ENCODE measurements around the gene ZNF816.
"Not testable (repeated sequence)": the region's sequence is repeated elsewhere in the genome, so short reads cannot be mapped to it uniquely, and the experiment has no call there.

ZNF816 gene

DNA sequence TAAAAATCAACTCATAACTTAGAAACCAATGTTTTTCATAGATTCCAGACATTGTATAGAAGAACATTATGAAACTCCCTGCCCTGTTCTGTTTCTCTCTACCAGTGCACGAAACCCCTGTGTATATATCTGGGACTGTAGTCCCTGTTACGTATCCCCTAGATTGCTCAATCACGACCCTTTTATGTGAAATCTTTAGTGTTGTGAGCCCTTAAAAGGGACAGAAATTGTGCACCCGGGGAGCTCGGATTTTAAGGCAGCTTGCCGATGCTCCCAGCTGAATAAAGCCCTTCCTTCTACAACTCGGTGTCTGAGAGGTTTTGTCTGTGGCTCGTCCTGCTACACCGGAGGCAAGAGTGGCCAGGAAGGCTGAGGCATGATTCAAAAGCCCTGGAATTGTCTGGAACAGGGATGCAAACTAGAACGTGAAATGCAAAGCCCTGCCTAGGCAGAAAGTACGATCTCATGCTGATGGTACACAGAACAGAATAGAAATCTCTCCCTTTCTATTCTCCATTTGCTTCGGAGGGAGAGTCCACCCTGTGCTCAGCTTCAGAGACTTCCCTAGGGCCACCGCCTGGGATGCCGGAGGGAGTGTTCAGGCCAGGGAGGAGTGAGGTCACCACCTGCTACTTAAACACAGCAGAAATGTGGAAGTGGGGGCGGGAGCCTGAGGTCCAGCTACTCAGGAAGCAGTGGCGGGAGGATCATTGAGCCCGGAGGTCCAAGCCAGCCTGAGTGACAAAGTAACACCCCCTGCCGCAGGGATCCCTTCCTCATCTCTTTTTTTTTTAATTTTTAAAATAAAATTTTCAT is 38.7 kb downstream of the ZNF816 start:
- H3K4me3 ChIP-seq (ENCODE audit: insufficient read length, low read depth), result no peak overlapping the region
- TF ChIP-seq ZNF274 (IDR thresholded peaks at IDR 0.05; ENCODE audit: low read depth, low read length), result no peak
- TF ChIP-seq YY1 (IDR thresholded peaks at IDR 0.05; ENCODE audit: insufficient read depth, insufficient read length), result no peak
- no peak for TF ChIP-seq SUZ12 (IDR thresholded peaks at IDR 0.05; ENCODE audit: extremely low read depth, insufficient read depth, insufficient read length)
- peak overlapping the region; percentile 39 for H3K9ac ChIP-seq (ENCODE audit: insufficient read length, low read depth)
- H3K4me1 ChIP-seq (ENCODE audit: insufficient read depth, insufficient read length), result no peaks in the 10 kb centered on the region
- no peaks in the 10 kb centered on the region for H3K9me3 ChIP-seq (ENCODE audit: insufficient read depth, low read length)
- DNase-seq (ENCODE audit: low read depth, low spot score), result no peak
- H3K27me3 ChIP-seq (ENCODE audit: insufficient read depth, insufficient read length), result no peaks in the 10 kb centered on the region
- H3K36me3 ChIP-seq (ENCODE audit: insufficient read depth, insufficient read length, low read length), result peaks cover 15% of the 10 kb centered on the region

GRCh38 chr19:52922841-52923777 is 39.6 kb downstream of the ZNF816 start, which contains the start of gene ZNF888:
TSS of gene ZNF888 (minus strand) at chr19:52923428. CDS start at chr19:52917873, 5,555 bp downstream.
- no peaks in the 10 kb centered on the region for H3K27me3 ChIP-seq (ENCODE audit: insufficient read depth, insufficient read length)
- peak within 1 kb of the TSS; percentile 79 for H3K9ac ChIP-seq (ENCODE audit: insufficient read length, low read depth)
- no peaks in the 10 kb centered on the region for H3K4me1 ChIP-seq (ENCODE audit: insufficient read depth, insufficient read length)
- TF ChIP-seq SUZ12 (IDR thresholded peaks at IDR 0.05; ENCODE audit: extremely low read depth, insufficient read depth, insufficient read length) (no peak), ZNF274 (IDR thresholded peaks at IDR 0.05; ENCODE audit: low read depth, low read length) (no peak), YY1 (IDR thresholded peaks at IDR 0.05; ENCODE audit: insufficient read depth, insufficient read length) (no peak)
- no peak for DNase-seq (ENCODE audit: low read depth, low spot score)
- no peaks in the 10 kb centered on the region for H3K9me3 ChIP-seq (ENCODE audit: insufficient read depth, low read length)
- H3K4me3 ChIP-seq (ENCODE audit: insufficient read length, low read depth), result peak within 1 kb of the TSS; percentile 65
- peaks cover 12% of the 10 kb centered on the region for H3K36me3 ChIP-seq (ENCODE audit: insufficient read depth, insufficient read length, low read length)

- TF ChIP-seq YY1 (IDR thresholded peaks at IDR 0.05; ENCODE audit: insufficient read depth, insufficient read length) (no peak), SUZ12 (IDR thresholded peaks at IDR 0.05; ENCODE audit: extremely low read depth, insufficient read depth, insufficient read length) (no peak), ZNF274 (IDR thresholded peaks at IDR 0.05; ENCODE audit: low read depth, low read length) (no peak)
- Histone ChIP-seq H3K4me1 (ENCODE audit: insufficient read depth, insufficient read length) (no peaks in the 10 kb centered on the region), H3K27me3 (ENCODE audit: insufficient read depth, insufficient read length) (no peaks in the 10 kb centered on the region), H3K36me3 (ENCODE audit: insufficient read depth, insufficient read length, low read length) (peaks cover 41% of the 10 kb centered on the region), H3K4me3 (ENCODE audit: insufficient read length, low read depth) (no peak overlapping the region), H3K9me3 (ENCODE audit: insufficient read depth, low read length) (no peaks in the 10 kb centered on the region), H3K9ac (ENCODE audit: insufficient read length, low read depth) (no peak overlapping the region)
- DNase-seq (ENCODE audit: low read depth, low spot score), result no peak
These were observed 45.1 kb downstream of the ZNF816 start for GRCh38 chr19:52917531-52917930.

- H3K4me1 ChIP-seq (ENCODE audit: insufficient read depth, insufficient read length), result no peaks in the 10 kb centered on the region
- H3K9me3 ChIP-seq (ENCODE audit: insufficient read depth, low read length), result no peaks in the 10 kb centered on the region
- TF ChIP-seq SUZ12 (IDR thresholded peaks at IDR 0.05; ENCODE audit: extremely low read depth, insufficient read depth, insufficient read length) (no peak), YY1 (IDR thresholded peaks at IDR 0.05; ENCODE audit: insufficient read depth, insufficient read length) (no peak), ZNF274 (IDR thresholded peaks at IDR 0.05; ENCODE audit: low read depth, low read length) (no peak)
- no peak overlapping the region for H3K9ac ChIP-seq (ENCODE audit: insufficient read length, low read depth)
- H3K36me3 ChIP-seq (ENCODE audit: insufficient read depth, insufficient read length, low read length), result peaks cover 30% of the 10 kb centered on the region
- H3K27me3 ChIP-seq (ENCODE audit: insufficient read depth, insufficient read length), result no peaks in the 10 kb centered on the region
- H3K4me3 ChIP-seq (ENCODE audit: insufficient read length, low read depth), result no peak overlapping the region
- no peak for DNase-seq (ENCODE audit: low read depth, low spot score)
These were observed 52.0 kb downstream of the ZNF816 start for GRCh38 chr19:52910648-52911047.

DNA sequence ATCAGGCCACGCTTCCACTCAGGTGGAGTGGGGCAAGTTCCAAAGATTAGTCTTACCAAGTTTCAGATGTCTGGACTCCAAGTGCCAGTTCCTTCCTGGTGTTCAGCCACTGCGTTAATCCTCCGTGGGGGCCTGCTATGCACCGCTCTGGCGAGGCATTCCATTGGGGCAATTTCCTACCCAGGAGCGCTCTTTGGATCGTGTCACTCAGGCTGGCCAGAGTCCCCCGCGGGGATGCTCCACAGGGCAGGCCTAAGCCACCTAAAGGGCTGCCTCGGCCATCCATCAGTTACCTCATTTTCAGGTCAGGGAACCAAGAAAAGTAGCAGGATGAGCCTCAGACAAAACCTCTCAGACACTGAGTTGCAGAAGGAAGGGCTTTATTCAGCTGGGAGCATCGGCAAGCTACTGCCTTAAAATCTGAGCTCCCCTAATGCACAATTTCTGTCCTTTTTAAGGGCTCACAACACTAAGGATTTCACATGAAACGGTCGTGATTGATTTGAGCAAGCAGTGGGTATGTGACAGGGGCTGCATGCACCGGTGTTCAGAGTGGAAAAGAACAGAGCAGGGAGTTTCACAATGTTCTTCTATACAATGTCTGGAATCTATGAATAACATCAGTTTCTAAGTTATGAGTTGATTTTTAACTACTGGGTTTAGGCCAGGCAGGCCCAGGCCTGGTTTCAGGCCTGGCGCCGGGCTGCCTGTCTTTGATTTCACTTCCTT is 58.5 kb downstream of the ZNF816 start:
- H3K9ac ChIP-seq (ENCODE audit: insufficient read length, low read depth); H3K36me3 ChIP-seq (ENCODE audit: insufficient read depth, insufficient read length, low read length); H3K4me1 ChIP-seq (ENCODE audit: insufficient read depth, insufficient read length); H3K4me3 ChIP-seq (ENCODE audit: insufficient read length, low read depth); DNase-seq (ENCODE audit: low read depth, low spot score); H3K27me3 ChIP-seq (ENCODE audit: insufficient read depth, insufficient read length); H3K9me3 ChIP-seq (ENCODE audit: insufficient read depth, low read length): not testable (repeated sequence)

DNA sequence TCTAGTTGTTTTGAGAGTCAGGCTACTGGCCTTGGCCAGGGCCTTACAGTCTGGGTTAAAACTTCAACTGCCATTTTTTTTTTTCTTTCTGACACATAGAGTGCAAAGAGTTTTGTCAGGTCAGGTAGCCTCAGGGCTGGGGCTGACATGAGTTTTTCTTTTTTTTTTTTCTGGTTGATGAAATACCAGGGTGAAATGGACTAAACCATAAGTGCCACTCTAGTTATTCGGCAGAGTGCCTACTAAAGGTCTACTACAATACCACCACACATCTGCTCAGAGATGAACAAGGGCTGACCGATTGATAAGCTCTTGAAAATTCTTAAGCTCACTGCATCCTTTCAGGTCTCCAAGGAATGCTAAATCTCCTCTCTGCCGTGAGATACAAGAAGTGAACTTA is 60.8 kb downstream of the ZNF816 start:
- no peak for TF ChIP-seq SUZ12 (IDR thresholded peaks at IDR 0.05; ENCODE audit: extremely low read depth, insufficient read depth, insufficient read length)
- TF ChIP-seq YY1 (IDR thresholded peaks at IDR 0.05; ENCODE audit: insufficient read depth, insufficient read length), result no peak
- no peak for TF ChIP-seq ZNF274 (IDR thresholded peaks at IDR 0.05; ENCODE audit: low read depth, low read length)
- no peaks in the 10 kb centered on the region for H3K27me3 ChIP-seq (ENCODE audit: insufficient read depth, insufficient read length)
- DNase-seq (ENCODE audit: low read depth, low spot score), result no peak
- no peak overlapping the region for H3K9ac ChIP-seq (ENCODE audit: insufficient read length, low read depth)
- peaks cover 6% of the 10 kb centered on the region for H3K4me1 ChIP-seq (ENCODE audit: insufficient read depth, insufficient read length)
- H3K4me3 ChIP-seq (ENCODE audit: insufficient read length, low read depth), result no peak overlapping the region
- no peaks in the 10 kb centered on the region for H3K9me3 ChIP-seq (ENCODE audit: insufficient read depth, low read length)
- H3K36me3 ChIP-seq (ENCODE audit: insufficient read depth, insufficient read length, low read length), result peaks cover 3% of the 10 kb centered on the region
